SK-N-SH treated with all-trans-retinoic acid at 6 μM for 48 hours (cell line): ENCODE results near the gene FDXR.

Experiments
- ARNTL ChIP-seq: fragments of 450-650 bp; formaldehyde crosslinking; IDR thresholded peaks from 2 replicates; pipeline ENCODE4 v1.5.0; 2020; ENCODE audit warnings: low read depth, mild to moderate bottlenecking, moderate library complexity, borderline replicate concordance
- ESRRG ChIP-seq: fragments of 250-450 bp; sonication (Bioruptor Pico); IDR thresholded peaks from 2 replicates; pipeline ENCODE4 v1.6.1; 2021; ENCODE audit warnings: mild to moderate bottlenecking
- RARB ChIP-seq: fragments of 250-450 bp; sonication (Bioruptor Pico); IDR thresholded peaks from 2 replicates; pipeline ENCODE4 v1.8.0; 2021; ENCODE audit warnings: mild to moderate bottlenecking, moderate library complexity
- TOX ChIP-seq: fragments of 250-450 bp; sonication (Bioruptor Pico); IDR thresholded peaks from 2 replicates; pipeline ENCODE4 v1.8.0; 2021; ENCODE audit warnings: mild to moderate bottlenecking, moderate library complexity, borderline replicate concordance
- ZC3H10 ChIP-seq: fragments of 250-450 bp; sonication (Bioruptor Pico); IDR thresholded peaks from 2 replicates; pipeline ENCODE4 v1.5.1; 2021; ENCODE audit warnings: mild to moderate bottlenecking, moderate library complexity
- ZFP3 ChIP-seq: fragments of 250-450 bp; sonication (Bioruptor Pico); IDR thresholded peaks from 2 replicates; pipeline ENCODE4 v1.5.0; 2020; ENCODE audit warnings: mild to moderate bottlenecking, moderate library complexity
- ZFP30 ChIP-seq: fragments of 450-650 bp; formaldehyde crosslinking; IDR thresholded peaks from 2 replicates; pipeline ENCODE4 v1.5.0; 2022; ENCODE audit warnings: mild to moderate bottlenecking, moderate library complexity
- ZNF70 ChIP-seq: fragments of 450-650 bp; formaldehyde crosslinking; IDR thresholded peaks from 2 replicates; pipeline ENCODE4 v1.5.0; 2020; ENCODE audit warnings: mild to moderate bottlenecking, moderate library complexity
- TF ChIP-seq, protein P1 (sequence below): fragments of 250-450 bp; sonication (Bioruptor Pico); IDR thresholded peaks from 2 replicates; pipeline ENCODE4 v1.8.0; 2020; ENCODE audit warnings: mild to moderate bottlenecking, moderate library complexity, borderline replicate concordance
- TF ChIP-seq, protein P2 (sequence below): fragments of 250-450 bp; sonication (Bioruptor Pico); IDR thresholded peaks from 2 replicates; pipeline ENCODE4 v1.8.0; 2021; ENCODE audit warnings: low read depth, mild to moderate bottlenecking, moderate library complexity, borderline replicate concordance

DNA sequence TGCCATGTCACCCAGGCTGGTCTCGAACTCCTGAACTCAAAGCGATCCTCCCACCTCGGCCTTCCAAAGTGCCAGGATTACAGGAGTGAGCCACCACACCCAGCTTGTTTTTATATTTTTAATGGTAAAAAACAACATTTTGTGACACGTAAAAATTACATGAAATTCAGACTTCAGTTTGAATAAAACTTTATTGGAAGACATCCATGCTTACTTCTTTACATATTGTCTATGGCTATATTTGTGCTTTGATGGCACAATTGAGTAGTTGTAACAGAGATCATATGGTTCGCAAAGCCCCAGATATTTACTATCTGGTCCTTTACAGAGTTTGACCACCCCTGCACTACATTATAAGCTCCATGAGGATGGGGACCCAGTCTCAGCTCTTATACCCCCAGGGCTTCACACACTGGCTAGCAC, 1.8 kb upstream of the FDXR start:
- TF ChIP-seq, protein P1, sequence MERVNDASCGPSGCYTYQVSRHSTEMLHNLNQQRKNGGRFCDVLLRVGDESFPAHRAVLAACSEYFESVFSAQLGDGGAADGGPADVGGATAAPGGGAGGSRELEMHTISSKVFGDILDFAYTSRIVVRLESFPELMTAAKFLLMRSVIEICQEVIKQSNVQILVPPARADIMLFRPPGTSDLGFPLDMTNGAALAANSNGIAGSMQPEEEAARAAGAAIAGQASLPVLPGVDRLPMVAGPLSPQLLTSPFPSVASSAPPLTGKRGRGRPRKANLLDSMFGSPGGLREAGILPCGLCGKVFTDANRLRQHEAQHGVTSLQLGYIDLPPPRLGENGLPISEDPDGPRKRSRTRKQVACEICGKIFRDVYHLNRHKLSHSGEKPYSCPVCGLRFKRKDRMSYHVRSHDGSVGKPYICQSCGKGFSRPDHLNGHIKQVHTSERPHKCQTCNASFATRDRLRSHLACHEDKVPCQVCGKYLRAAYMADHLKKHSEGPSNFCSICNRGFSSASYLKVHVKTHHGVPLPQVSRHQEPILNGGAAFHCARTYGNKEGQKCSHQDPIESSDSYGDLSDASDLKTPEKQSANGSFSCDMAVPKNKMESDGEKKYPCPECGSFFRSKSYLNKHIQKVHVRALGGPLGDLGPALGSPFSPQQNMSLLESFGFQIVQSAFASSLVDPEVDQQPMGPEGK, result no peak
- TF ChIP-seq ARNTL (no peak), ZFP30 (no peak), RARB (CRISPR knock-in tag) (no peak), ZNF70 (no peak), ESRRG (CRISPR knock-in tag) (no peak), TOX (CRISPR knock-in tag) (no peak), ZC3H10 (CRISPR knock-in tag) (no peak), ZFP3 (CRISPR knock-in tag) (no peak)
- TF ChIP-seq, protein P2, sequence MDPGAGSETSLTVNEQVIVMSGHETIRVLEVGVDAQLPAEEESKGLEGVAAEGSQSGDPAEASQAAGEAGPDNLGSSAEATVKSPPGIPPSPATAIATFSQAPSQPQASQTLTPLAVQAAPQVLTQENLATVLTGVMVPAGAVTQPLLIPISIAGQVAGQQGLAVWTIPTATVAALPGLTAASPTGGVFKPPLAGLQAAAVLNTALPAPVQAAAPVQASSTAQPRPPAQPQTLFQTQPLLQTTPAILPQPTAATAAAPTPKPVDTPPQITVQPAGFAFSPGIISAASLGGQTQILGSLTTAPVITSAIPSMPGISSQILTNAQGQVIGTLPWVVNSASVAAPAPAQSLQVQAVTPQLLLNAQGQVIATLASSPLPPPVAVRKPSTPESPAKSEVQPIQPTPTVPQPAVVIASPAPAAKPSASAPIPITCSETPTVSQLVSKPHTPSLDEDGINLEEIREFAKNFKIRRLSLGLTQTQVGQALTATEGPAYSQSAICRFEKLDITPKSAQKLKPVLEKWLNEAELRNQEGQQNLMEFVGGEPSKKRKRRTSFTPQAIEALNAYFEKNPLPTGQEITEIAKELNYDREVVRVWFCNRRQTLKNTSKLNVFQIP (CRISPR knock-in tag), result no peak
